Stimulated activated CD4-positive, alpha-beta T cell treated with anti-CD3 and anti-CD28 coated beads, Interleukin-15, amount 100 ng/mL, for 48 hours (primary cell): ENCODE measurements around the gene GRAMD2B.
"Not testable (repeated sequence)": the region's sequence is repeated elsewhere in the genome, so short reads cannot be mapped to it uniquely, and the experiment has no call there.

Source experiments
- DNase-seq, 2 donors: peaks; one replicate each; pipeline ENCODE4 v3.0.0-alpha.2; 2020; ENCODE audit warnings: low read depth in 2 of 2

Gene GRAMD2B

GRCh38 chr5:126513703-126514102 is 90.5 kb downstream of the GRAMD2B start:
- DNase-seq, result no peak

GRCh38 chr5:126514131-126514557 is 90.9 kb downstream of the GRAMD2B start:
- no peak for DNase-seq

- no peak for DNase-seq
Observed at GRCh38 chr5:126514558-126515141, 91.4 kb downstream of the GRAMD2B start.

GRCh38 chr5:126515337-126515736 is 92.1 kb downstream of the GRAMD2B start:
- no peak for DNase-seq

GRCh38 chr5:126516133-126516532 is 92.9 kb downstream of the GRAMD2B start:
- DNase-seq, result no peak

GRCh38 chr5:126516852-126517251 is 93.6 kb downstream of the GRAMD2B start:
- DNase-seq, result no peak

- not testable (repeated sequence) for DNase-seq
Observed at GRCh38 chr5:126519223-126519622, 96.0 kb downstream of the GRAMD2B start.

GRCh38 chr5:126519637-126520592 is 96.7 kb downstream of the GRAMD2B start:
- no peak for DNase-seq

GRCh38 chr5:126520593-126520953 is 97.4 kb downstream of the GRAMD2B start:
- no peak for DNase-seq

GRCh38 chr5:126521130-126521529 is 97.9 kb downstream of the GRAMD2B start:
- DNase-seq, result no peak

- DNase-seq, result no peak
Observed at GRCh38 chr5:126523818-126524510, 100.8 kb downstream of the GRAMD2B start.

- no peak for DNase-seq
Observed at GRCh38 chr5:126525630-126526245, 102.5 kb downstream of the GRAMD2B start.

GRCh38 chr5:126526493-126526892 is 103.3 kb downstream of the GRAMD2B start:
- DNase-seq, result no peak

- no peak for DNase-seq
Observed at GRCh38 chr5:126527158-126527557, 103.9 kb downstream of the GRAMD2B start.

- DNase-seq, result no peak
Observed at GRCh38 chr5:126527892-126528291, 104.7 kb downstream of the GRAMD2B start.

- no peak for DNase-seq
Observed at GRCh38 chr5:126531543-126532120, 108.4 kb downstream of the GRAMD2B start.

GRCh38 chr5:126534553-126534952 is 111.3 kb downstream of the GRAMD2B start:
- DNase-seq, result no peak

GRCh38 chr5:126535856-126536545 is 112.8 kb downstream of the GRAMD2B start:
- DNase-seq, result no peak

- DNase-seq, result no peak
Observed at GRCh38 chr5:126536874-126537273, 113.7 kb downstream of the GRAMD2B start.

GRCh38 chr5:126538579-126538978 is 115.4 kb downstream of the GRAMD2B start:
- no peak for DNase-seq

GRCh38 chr5:126540631-126541030 is 117.4 kb downstream of the GRAMD2B start:
- no peak for DNase-seq
